Measurements from ENCODE around the gene SUGCT. TPM values are rescaled to one million over a fixed set of nuclear protein-coding genes. Genes with fewer than 3 reads are reported as not detected.

Gene SUGCT
- total RNA-seq, 1 donor = 0.81 TPM

- no peak for DNase-seq (ENCODE audit: low read depth in 2 of 3, low spot score in 2 of 3)
Observed at GRCh38 chr7:40799493-40800403, 664.9 kb downstream of the SUGCT start.

GRCh38 chr7:40800771-40801170 lies 666.0 kb downstream of the SUGCT start:
- no peak for DNase-seq (ENCODE audit: low read depth in 2 of 3, low spot score in 2 of 3)

- no peak for DNase-seq (ENCODE audit: low read depth in 2 of 3, low spot score in 2 of 3)
Observed at GRCh38 chr7:40802497-40802896, 667.7 kb downstream of the SUGCT start.

- DNase-seq (ENCODE audit: low read depth in 2 of 3, low spot score in 2 of 3) = no peak
Observed at GRCh38 chr7:40804477-40805215, 669.8 kb downstream of the SUGCT start.

- no peak for DNase-seq (ENCODE audit: low read depth in 2 of 3, low spot score in 2 of 3)
Observed at GRCh38 chr7:40805361-40805760, 670.6 kb downstream of the SUGCT start.

- DNase-seq (ENCODE audit: low read depth in 2 of 3, low spot score in 2 of 3) = no peak
Observed at GRCh38 chr7:40808378-40808942, 673.7 kb downstream of the SUGCT start.

GRCh38 chr7:40810274-40810673 lies 675.5 kb downstream of the SUGCT start:
- DNase-seq (ENCODE audit: low read depth in 2 of 3, low spot score in 2 of 3) = no peak

GRCh38 chr7:40811666-40812065 lies 676.9 kb downstream of the SUGCT start:
- DNase-seq (ENCODE audit: low read depth in 2 of 3, low spot score in 2 of 3) = no peak

GRCh38 chr7:40815022-40815421 lies 680.2 kb downstream of the SUGCT start:
- DNase-seq (ENCODE audit: low read depth in 2 of 3, low spot score in 2 of 3) = no peak

- DNase-seq (ENCODE audit: low read depth in 2 of 3, low spot score in 2 of 3) = no peak
Observed at GRCh38 chr7:40815512-40815911, 680.7 kb downstream of the SUGCT start.

GRCh38 chr7:40822861-40823260 lies 688.1 kb downstream of the SUGCT start:
- DNase-seq (ENCODE audit: low read depth in 2 of 3, low spot score in 2 of 3) = no peak

- no peak for DNase-seq (ENCODE audit: low read depth in 2 of 3, low spot score in 2 of 3)
Observed at GRCh38 chr7:40824461-40824860, 689.7 kb downstream of the SUGCT start.

GRCh38 chr7:40826411-40827221 lies 691.8 kb downstream of the SUGCT start:
- no peak for DNase-seq (ENCODE audit: low read depth in 2 of 3, low spot score in 2 of 3)

GRCh38 chr7:40827222-40828085 lies 692.6 kb downstream of the SUGCT start:
- DNase-seq (ENCODE audit: low read depth in 2 of 3, low spot score in 2 of 3) = no peak

GRCh38 chr7:40828686-40829600 lies 694.1 kb downstream of the SUGCT start:
- DNase-seq (ENCODE audit: low read depth in 2 of 3, low spot score in 2 of 3) = no peak

- no peak for DNase-seq (ENCODE audit: low read depth in 2 of 3, low spot score in 2 of 3)
Observed at GRCh38 chr7:40833191-40833887, 698.5 kb downstream of the SUGCT start.

GRCh38 chr7:40833888-40834234 lies 699.1 kb downstream of the SUGCT start:
- peak in 1 of 3 donors; percentile 5 for DNase-seq (ENCODE audit: low read depth in 2 of 3, low spot score in 2 of 3)

GRCh38 chr7:40836218-40836617 lies 701.4 kb downstream of the SUGCT start:
- no peak for DNase-seq (ENCODE audit: low read depth in 2 of 3, low spot score in 2 of 3)
